Mammary epithelial cell (primary cell): ENCODE data around the gene WDR72.

Experiments used
- EZH2 ChIP-seq: IDR thresholded peaks from 2 replicates; pipeline ENCODE4 v1.6.1; 2012; ENCODE audit warnings: low read length, inconsistent platforms, borderline replicate concordance
- TF ChIP-seq, protein P1 (sequence below), 2 donors: IDR thresholded peaks in 1 of 2; conservative IDR thresholded peaks in 1 of 2; 2 replicates each; pipeline ENCODE4 v1.5.1; 2011 to 2012; ENCODE audit warnings: inconsistent platforms in 2 of 2, low read length in 2 of 2, mild to moderate bottlenecking in 2 of 2, control low read depth in 1 of 2, low read depth in 1 of 2; ENCODE audit not compliant: insufficient read depth in 1 of 2; ENCODE audit errors: extremely low read depth in 1 of 2

DNA sequence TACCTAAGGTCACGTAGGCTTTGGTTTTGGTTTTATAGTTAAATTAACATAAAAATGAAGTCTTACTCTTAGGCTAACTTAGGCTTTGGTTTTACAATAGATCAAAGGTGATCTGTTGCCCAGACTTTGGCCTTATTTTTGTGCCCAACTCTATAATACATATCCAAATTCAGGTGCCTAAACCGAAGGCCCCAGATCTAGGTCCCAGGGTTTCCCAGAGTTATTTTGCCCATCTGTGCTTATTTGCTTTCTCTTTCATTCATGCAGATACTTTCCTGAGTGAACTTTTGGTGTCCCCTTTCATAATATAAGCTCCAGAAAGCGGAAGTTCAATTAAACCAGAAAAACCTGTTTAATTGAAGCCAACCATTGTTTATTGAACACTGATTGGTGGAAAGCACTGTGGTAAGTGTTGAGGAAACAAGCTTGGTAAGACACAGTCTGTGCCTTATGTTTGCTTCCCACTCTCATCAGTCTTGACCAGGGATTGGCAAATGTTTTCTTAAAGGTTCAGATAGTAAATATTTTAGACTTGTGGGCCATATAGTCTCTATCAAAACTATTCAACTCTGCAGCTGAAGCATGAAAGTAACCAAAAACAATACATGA, 209.7 kb downstream of the WDR72 start:
- TF ChIP-seq, protein P1, sequence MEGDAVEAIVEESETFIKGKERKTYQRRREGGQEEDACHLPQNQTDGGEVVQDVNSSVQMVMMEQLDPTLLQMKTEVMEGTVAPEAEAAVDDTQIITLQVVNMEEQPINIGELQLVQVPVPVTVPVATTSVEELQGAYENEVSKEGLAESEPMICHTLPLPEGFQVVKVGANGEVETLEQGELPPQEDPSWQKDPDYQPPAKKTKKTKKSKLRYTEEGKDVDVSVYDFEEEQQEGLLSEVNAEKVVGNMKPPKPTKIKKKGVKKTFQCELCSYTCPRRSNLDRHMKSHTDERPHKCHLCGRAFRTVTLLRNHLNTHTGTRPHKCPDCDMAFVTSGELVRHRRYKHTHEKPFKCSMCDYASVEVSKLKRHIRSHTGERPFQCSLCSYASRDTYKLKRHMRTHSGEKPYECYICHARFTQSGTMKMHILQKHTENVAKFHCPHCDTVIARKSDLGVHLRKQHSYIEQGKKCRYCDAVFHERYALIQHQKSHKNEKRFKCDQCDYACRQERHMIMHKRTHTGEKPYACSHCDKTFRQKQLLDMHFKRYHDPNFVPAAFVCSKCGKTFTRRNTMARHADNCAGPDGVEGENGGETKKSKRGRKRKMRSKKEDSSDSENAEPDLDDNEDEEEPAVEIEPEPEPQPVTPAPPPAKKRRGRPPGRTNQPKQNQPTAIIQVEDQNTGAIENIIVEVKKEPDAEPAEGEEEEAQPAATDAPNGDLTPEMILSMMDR (conservative IDR thresholded peaks at IDR 0.05 in 1 of 2, IDR thresholded peaks at IDR 0.05 in 1 of 2; ENCODE audit: extremely low read depth in 1 of 2, insufficient read depth in 1 of 2, low read depth in 1 of 2, low read length in 2 of 2) = no peak
- no peak for TF ChIP-seq EZH2
